Left lung (tissue), 10 donors: ENCODE measurements around the gene C16orf92. TPM values are rescaled to one million over a fixed set of nuclear protein-coding genes. Genes with fewer than 3 reads are reported as not detected.
A peak's percentile ranks its signal among the peaks of the same experiment; 100 is the strongest.

Experiments used
- ATAC-seq: fragments of 200-7000 bp; cut with Tn5 transposase; one replicate; pipeline ENCODE4 v1.9.1; 2020; ENCODE audit warnings: moderate library complexity
- DNase-seq, 4 donors: peaks; one replicate each; pipeline ENCODE4 v3.0.0-alpha.2; 2013 to 2020
- H3K27ac ChIP-seq, 2 donors: fragments of 200-600 bp; sonication (generic) in 1 of 2; one replicate each; pipeline versions ENCODE4 v1.5.0 to v1.8.0; 2020 to 2021
- H3K27me3 ChIP-seq, 2 donors: fragments of 200-600 bp; sonication (generic) in 1 of 2; one replicate each; pipeline versions ENCODE4 v1.5.0 to v1.8.0; 2020 to 2021
- H3K36me3 ChIP-seq, 2 donors: fragments of 200-600 bp; sonication (generic) in 1 of 2; one replicate each; pipeline versions ENCODE4 v1.5.0 to v1.8.0; 2020 to 2021
- H3K4me1 ChIP-seq, 2 donors: fragments of 200-600 bp; one replicate each; pipeline ENCODE4 v1.8.0; 2021
- H3K4me3 ChIP-seq, 2 donors: fragments of 200-600 bp; sonication (generic) in 1 of 2; one replicate each; pipeline versions ENCODE4 v1.5.0 to v1.8.0; 2020 to 2021; ENCODE audit warnings: mild to moderate bottlenecking in 1 of 2
- H3K9me3 ChIP-seq, 2 donors: fragments of 200-600 bp; sonication (generic) in 1 of 2; one replicate each; pipeline versions ENCODE4 v1.5.0 to v1.8.0; 2020 to 2021
- intact Hi-C, 2 donors: fragments of 100-400 bp; cut with DNase I; formaldehyde crosslinking; loops; one replicate each; pipeline versions ENCODE4 v1.11.2 to v1.14.2; 2022
- polyA plus RNA-seq, 6 donors: library from polyadenylated mRNA; unstranded; fragments of 120-200 nt; gene quantifications; one replicate each; pipeline ENCODE4 v1.2.1, GENCODE V29; 2013; ENCODE audit not compliant: insufficient read length in 6 of 6
- total RNA-seq, 2 donors: library from RNA; stranded (reverse); fragmentation: NEBNext Ultra II Directional; extraction: Animal tissue kit (Norgen Biotek cat#: 25700); gene quantifications; one replicate each; pipeline ENCODE4 v1.2.1, GENCODE V29; 2021
- TF ChIP-seq, protein P1 (sequence below), 2 donors: fragments of 200-600 bp; sonication (generic) in 1 of 2; IDR thresholded peaks; one replicate each; pipeline versions ENCODE4 v1.5.0 to v1.8.0; 2021; ENCODE audit warnings: antibody characterized with exemption in 2 of 2
- donor health status: DM: no; HTN: yes; CAD: no.
- donor health status: DM: no; HTN: no; CAD: no.

C16orf92 gene
- total and polyA plus RNA-seq, 8 donors = not detected

DNA sequence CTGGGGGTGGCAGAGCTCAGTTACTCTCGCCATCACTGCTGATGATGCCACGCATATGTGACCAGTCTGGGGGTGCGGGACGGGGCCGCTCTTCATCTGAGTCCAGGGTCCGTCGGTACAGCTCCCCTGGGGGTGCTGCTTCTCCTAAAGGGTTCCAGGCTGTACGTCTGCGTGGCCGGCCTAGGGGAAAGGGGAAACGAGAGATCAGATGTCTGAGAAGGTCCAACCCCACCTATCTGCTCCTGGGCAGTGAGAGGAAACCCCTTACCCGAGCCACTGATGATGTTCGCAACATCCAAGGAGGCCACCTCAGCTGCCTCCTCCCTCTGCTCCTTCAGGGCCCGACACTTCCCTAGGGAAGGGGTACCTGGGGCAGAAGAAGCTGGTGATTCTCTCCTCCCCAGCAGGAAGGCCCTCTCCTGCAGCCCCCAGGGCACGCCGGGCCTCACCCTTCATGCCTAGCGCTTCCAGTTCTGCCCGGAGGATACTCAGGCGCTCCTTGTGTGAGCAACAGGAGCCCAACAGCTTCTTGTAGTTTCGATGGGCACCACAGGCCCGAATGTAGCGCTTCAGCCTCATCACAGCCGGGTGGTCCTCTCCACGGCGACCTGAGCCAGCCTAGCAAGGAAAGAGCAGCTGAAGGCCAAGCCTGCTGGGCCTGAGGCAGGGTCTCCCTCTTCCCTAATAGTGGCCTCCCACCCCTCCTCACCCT lies 29.7 kb upstream of the C16orf92 start:
- Histone ChIP-seq H3K36me3 (peaks cover 0 to 61% of the 10 kb centered on the region in 2 donors), H3K4me1 (peaks cover 22 to 44% of the 10 kb centered on the region in 2 donors)
- intact Hi-C loops = no loop called here

DNA sequence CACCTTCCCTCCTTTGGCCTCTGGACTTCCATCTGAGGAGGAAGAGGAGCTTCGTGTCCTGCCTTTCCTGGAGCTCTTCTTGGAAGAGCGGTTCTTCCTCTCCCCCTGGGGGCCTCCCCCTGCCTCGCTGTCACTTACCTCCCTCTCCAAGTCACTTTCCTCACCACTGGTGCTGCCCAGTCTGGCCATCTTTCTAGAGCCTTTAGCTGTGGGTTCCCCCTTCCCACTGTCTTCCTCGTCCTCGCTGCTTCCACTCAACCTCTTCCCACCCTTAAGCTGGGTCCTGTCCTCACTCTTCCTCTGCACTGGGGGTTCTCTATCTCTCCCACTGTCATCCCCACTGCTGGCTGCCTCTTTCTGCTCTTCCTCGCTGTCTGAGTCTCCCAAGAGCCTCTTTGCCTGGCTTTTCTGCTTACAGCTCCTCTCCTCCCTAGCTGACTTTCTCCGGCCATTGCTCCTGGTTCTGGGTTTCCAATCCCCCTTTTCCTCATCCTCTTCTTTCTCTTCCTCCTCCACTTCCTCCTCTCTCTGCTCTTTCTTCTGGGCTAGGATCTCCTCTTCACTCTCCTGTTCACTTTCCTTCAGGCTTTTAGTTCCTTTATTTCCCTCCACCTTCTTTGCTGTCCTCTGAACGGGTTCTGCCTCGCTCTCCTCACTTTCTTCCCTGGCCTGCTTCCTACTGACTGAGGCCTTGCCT lies 28.9 kb upstream of the C16orf92 start:
- peaks cover 0 to 55% of the 10 kb centered on the region in 2 donors for H3K36me3 ChIP-seq
- TF ChIP-seq, protein P1, sequence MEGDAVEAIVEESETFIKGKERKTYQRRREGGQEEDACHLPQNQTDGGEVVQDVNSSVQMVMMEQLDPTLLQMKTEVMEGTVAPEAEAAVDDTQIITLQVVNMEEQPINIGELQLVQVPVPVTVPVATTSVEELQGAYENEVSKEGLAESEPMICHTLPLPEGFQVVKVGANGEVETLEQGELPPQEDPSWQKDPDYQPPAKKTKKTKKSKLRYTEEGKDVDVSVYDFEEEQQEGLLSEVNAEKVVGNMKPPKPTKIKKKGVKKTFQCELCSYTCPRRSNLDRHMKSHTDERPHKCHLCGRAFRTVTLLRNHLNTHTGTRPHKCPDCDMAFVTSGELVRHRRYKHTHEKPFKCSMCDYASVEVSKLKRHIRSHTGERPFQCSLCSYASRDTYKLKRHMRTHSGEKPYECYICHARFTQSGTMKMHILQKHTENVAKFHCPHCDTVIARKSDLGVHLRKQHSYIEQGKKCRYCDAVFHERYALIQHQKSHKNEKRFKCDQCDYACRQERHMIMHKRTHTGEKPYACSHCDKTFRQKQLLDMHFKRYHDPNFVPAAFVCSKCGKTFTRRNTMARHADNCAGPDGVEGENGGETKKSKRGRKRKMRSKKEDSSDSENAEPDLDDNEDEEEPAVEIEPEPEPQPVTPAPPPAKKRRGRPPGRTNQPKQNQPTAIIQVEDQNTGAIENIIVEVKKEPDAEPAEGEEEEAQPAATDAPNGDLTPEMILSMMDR (IDR thresholded peaks at IDR 0.05) = no peak
- ATAC-seq (no peak), DNase-seq (no peak)
- peaks cover 22 to 40% of the 10 kb centered on the region in 2 donors for H3K4me1 ChIP-seq
- H3K9me3 ChIP-seq = no peaks in the 10 kb centered on the region
- intact Hi-C loops = no loop called here
- H3K4me3 ChIP-seq = peak overlapping the region in 1 of 2 donors; percentile 99
- no peaks in the 10 kb centered on the region for H3K27me3 ChIP-seq
- H3K27ac ChIP-seq = peak overlapping the region; percentile 93 to 96

More for the DNA sequence above, 29.7 kb upstream of the C16orf92 start:
- no peaks in the 10 kb centered on the region for H3K27me3 ChIP-seq
- no peak overlapping the region for H3K27ac ChIP-seq
- no peaks in the 10 kb centered on the region for H3K9me3 ChIP-seq
- TF ChIP-seq, protein P1 (IDR thresholded peaks at IDR 0.05) = no peak
- ATAC-seq (no peak), DNase-seq (peak in 1 of 4 donors; percentile 49)
- H3K4me3 ChIP-seq = no peak overlapping the region

DNA sequence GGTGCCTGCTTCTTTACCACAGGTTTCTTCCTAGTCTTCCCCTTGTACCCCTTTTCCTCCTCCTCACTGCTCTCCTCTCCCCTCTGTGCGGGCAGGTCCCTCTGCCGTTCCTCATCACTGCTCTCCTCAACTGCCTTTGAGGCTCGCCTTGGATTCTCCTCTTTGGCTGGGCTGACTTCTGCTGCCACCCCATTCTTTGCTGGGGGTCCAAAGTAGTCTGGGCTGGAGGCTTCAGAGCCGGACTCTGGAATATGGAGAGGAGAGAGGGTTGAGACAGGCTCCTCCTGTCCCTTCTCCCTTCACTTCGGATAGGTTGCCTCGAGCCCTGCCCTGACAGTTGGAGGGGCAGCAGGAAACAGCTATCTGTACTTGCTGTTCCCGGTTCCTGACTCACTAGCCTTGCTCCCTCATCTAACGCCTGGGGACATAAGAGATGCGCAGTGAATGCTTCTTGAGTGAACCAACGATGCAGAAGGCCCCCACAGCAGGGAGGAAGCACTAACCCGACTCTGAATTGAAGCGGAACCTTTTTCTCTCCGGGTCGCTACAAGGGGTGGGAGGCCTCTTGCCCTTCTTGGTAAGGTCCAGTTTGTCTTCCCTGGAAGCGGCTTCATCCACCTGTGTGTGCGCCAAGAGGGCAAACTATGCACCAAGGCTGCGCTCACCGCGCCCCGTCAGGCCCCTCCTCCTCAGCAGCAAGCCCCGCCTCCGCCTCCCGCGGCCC lies 28.2 kb upstream of the C16orf92 start:
- TF ChIP-seq, protein P1 (IDR thresholded peaks at IDR 0.05) = no peak

DNA sequence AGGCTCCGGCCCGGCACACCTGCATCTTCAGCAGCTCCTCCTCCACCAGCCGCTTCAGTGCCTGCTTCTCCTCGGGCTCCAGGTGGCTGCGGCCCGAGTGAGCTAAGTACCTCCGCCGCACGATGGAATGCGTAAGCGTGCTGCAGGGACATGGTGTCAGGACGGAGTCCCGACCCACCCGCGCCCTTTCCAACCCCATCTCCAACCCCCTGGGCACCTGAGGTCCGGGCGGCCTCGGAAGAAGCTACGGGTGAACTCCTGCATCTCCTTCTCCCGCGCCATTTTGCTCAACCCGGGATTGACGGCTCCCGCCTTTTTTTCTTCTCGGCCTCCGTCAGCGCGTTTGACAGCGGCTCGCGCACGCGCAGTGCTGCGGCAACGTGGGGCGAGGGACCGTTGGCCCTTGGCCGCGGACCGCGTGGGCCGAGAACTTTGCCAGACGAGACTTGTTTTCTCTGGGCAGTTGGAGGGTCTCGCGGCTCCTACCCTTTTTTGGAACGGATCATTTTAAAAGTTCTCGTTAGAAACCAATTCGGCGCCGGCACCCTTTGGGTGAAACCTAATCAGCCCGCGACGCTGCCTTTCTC lies 27.6 kb upstream of the C16orf92 start, which contains the start of gene HIRIP3:
Gene HIRIP3 (minus strand): TSS at position 294 of the 587 bp plus-strand sequence. CDS start 12 bp downstream, at position 282.
- intact Hi-C loops = no loop called here
- Histone ChIP-seq H3K4me1 (peaks cover 20 to 40% of the 10 kb centered on the region in 2 donors), H3K27ac (peak within 1 kb of the TSS; percentile 93 to 96), H3K36me3 (peaks cover 0 to 46% of the 10 kb centered on the region in 2 donors), H3K9me3 (no peaks in the 10 kb centered on the region), H3K27me3 (no peaks in the 10 kb centered on the region), H3K4me3 (peak within 1 kb of the TSS; percentile 95 to 99)
- TF ChIP-seq, protein P1 (IDR thresholded peaks at IDR 0.05) = no peak
- DNase-seq = peak in 3 of 4 donors; percentile 87 to 94 (median 91)
- peak; percentile 70 for ATAC-seq

More for the DNA sequence above, 28.2 kb upstream of the C16orf92 start:
- intact Hi-C loops = no loop called here
- Histone ChIP-seq H3K27ac (peak overlapping the region; percentile 93 to 96), H3K27me3 (no peaks in the 10 kb centered on the region), H3K4me1 (peaks cover 22 to 40% of the 10 kb centered on the region in 2 donors), H3K4me3 (peak overlapping the region; percentile 95 to 99), H3K36me3 (peaks cover 0 to 48% of the 10 kb centered on the region in 2 donors), H3K9me3 (no peaks in the 10 kb centered on the region)
- DNase-seq = peak in 2 of 4 donors; percentile 40 to 94
- ATAC-seq = peak; percentile 79
